Keratinocyte (primary cell): Measurements from ENCODE around the gene FAM120C.

Source experiments
- CTCF ChIP-seq, 3 experiments: IDR thresholded peaks in 1 of 3; conservative IDR thresholded peaks in 1 of 3; optimal IDR thresholded peaks in 1 of 3; 2 replicates in 2 of 3; 3 replicates in 1 of 3; pipeline versions ENCODE3 to v1.5.1; 2011; ENCODE audit warnings: low read length in 3 of 3, mild to moderate bottlenecking in 3 of 3, moderate library complexity in 2 of 3, control low read depth in 1 of 3, inconsistent platforms in 1 of 3; ENCODE audit not compliant: insufficient read depth in 2 of 3; ENCODE audit errors: extremely low read depth in 1 of 3
- EZH2 ChIP-seq: IDR thresholded peaks from one replicate; pipeline ENCODE4 v1.6.1; 2012; ENCODE audit warnings: inconsistent platforms, mild to moderate bottlenecking, low read length, moderate library complexity

GRCh38 chrX:54049801-54050200 lies 133.3 kb downstream of the FAM120C start:
- TF ChIP-seq CTCF (optimal IDR thresholded peaks at IDR 0.05 in 1 of 3, IDR thresholded peaks at IDR 0.05 in 1 of 3, conservative IDR thresholded peaks at IDR 0.05 in 1 of 3; ENCODE audit: extremely low read depth in 1 of 3, insufficient read depth in 2 of 3, low read length in 3 of 3) (no peak), EZH2 (no peak)
